Activated CD4-positive, alpha-beta T cell treated with anti-CD3 and anti-CD28 coated beads, Interleukin-2, amount 50 U/mL, for 48 hours (primary cell): ENCODE data around the gene TRAPPC2.

Experiments
- DNase-seq, 2 experiments: peaks; one replicate each; pipeline ENCODE4 v3.0.0-alpha.2; 2020

Gene TRAPPC2

GRCh38 chrX:13664020-13664419, 70.4 kb downstream of the TRAPPC2 start:
- no peak for DNase-seq

GRCh38 chrX:13662355-13662791, 72.0 kb downstream of the TRAPPC2 start:
- DNase-seq, result no peak
